ENCODE measurements around the gene PRDM4.
"Not testable (repeated sequence)": the region's sequence is repeated elsewhere in the genome, so short reads cannot be mapped to it uniquely, and the experiment has no call there.

PRDM4 gene

GRCh38 chr12:107765316-107765715 lies 4.4 kb upstream of the PRDM4 start:
- DNase-seq: no peak

- no peak for DNase-seq
These were observed 3.7 kb upstream of the PRDM4 start for GRCh38 chr12:107764626-107765025.

DNA sequence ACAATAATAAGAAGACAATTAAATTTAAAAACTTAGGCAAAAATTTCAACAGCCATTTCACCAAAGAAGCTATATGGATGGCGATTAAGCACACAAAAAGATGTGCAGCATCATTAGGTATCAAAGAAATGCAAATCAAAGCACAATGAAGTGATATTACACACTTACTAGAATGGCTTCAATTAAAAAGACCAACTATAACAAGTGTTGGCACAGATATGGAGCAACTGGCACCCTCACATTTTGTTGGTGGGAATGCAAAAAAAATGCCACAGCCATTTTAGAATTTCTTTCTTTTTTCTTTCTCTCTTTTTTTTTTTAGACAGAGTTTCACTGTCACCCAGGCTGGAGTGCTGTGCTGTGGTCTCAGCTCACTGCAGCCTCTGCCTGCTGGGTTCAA lies 1.9 kb upstream of the PRDM4 start:
- DNase-seq: no peak

GRCh38 chr12:107761502-107761904 lies 566 bp upstream of the PRDM4 start:
- DNase-seq: peak in 1 of 2 experiments; percentile 15

DNA sequence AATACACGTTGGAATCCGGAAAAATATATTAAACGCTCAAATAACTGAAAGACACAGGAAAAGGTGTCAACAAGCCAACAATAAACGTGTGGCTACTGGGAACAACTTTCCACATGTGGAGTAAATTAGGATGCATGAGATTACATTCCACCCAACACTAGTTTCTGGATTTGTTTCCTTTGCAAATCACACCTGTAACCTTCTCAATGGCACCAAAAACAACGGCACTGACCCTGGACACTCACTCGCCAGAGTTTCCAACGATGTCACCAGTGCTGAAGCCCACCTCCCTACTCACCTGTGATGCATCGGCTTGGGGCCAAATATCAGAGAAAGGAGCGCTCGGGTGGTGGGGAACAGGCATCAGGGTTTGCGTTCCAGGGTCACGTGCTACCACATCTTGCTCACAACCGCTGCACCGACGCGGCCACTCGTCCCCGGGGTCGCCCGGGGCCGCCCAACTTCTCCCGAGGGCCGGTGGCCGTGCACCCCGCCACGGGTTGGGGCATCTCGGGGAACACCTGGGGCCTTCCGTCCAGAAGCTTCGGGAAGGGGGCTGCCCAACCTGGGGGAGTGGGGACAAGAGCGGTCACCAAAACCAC lies 629 bp downstream of the PRDM4 start:
- peak in 1 of 2 experiments; percentile 9 for DNase-seq

DNA sequence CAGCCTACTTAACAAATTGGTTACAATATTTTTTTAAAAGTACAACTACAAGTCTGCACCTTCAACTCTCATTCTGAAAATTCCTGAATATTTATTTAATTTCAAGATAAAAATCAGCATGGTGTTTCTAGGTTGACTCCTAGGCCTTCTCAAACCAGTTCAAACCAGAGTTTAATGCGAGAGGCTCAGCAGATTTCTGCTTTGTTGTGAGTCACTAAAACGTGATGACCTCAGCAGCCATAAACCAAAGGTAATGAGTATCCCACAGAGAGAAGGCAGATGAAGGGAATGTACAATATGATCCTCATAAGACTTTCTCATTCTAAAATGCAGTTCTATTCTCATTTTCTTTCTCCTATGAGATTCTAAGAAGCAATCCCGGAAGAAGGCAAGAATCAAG lies 1.5 kb downstream of the PRDM4 start:
- peak in 1 of 2 experiments; percentile 12 for DNase-seq

GRCh38 chr12:107749083-107749482 lies 11.9 kb downstream of the PRDM4 start:
- DNase-seq: no peak

- DNase-seq: no peak
These were observed 12.5 kb downstream of the PRDM4 start for GRCh38 chr12:107748472-107748871.

DNA sequence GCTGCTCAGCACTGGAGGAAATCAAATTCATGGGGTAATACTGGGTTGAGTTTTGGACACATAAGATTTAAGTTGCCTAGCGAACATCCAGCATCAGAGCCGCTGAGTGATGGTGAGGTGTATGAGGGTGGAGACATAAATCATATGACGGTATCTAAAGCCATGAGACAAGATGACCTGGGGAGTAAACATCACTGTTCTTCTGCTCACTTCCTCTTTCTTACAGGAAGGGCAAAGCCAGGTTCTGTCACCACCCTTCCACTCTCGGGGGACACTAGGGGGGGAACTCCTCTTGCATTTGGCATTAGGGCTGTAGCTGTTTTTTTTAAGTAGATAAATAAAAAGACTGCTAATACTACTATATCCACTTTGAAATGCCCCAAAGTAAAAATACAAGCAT lies 24.0 kb downstream of the PRDM4 start:
- DNase-seq: no peak

- no peak for DNase-seq
These were observed 25.2 kb downstream of the PRDM4 start for GRCh38 chr12:107735763-107736162.

DNA sequence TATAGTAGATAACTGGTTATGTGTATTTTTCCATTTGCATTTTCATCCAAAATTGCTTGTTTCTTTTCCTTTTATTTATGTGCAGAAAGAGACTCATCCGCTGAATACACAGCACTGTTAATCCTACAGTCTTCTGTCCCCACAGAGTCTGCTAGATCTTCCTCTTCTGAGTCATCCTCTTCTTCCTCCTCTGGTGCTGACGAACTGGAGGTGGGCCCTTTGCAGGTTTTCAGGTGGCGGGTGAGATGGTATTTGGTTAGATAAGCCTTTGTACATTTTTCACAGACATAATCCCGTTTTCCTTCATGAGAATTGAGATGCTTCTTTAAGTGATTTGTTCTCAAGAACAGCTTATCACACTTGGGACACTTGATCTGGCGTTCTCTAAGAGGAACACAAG lies 26.8 kb downstream of the PRDM4 start:
- no peak for DNase-seq

GRCh38 chr12:107732365-107732764 lies 28.6 kb downstream of the PRDM4 start:
- no peak for DNase-seq

GRCh38 chr12:107731366-107731765 lies 29.6 kb downstream of the PRDM4 start:
- DNase-seq: no peak

DNA sequence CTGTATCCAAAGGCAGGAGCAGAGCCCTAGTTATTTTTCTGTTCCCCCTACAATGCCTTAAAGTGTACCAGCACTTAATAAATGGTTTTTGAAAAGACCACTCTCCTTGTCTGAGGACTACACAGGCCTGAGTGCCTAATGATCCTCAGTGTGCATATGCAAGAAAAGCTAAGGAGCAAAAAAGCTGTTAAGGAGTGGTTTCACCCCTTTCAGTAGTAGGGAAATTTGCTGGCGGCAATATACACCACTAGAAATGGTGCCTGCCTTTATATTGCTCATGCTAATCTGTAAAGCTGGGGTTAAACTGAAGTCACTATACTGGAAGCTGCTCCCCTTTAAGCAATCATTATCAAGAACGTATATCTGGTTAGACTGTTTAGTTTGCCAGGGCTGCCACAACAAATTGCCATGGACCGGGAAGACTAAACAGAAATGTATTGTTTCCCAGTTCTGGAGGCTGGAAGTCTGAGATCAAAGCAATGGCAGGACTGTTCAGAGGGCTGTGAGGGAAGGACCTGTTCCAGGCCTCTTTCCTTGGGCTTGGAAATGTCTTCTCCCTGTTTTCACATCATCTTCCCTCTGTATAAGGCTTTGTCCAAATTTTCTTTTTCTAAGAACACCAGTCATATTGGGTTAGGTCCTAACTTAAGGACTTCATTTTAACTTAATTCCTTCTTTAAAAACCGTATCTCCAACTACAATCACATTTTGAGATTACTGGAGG lies 30.2 kb downstream of the PRDM4 start:
- no peak for DNase-seq

DNA sequence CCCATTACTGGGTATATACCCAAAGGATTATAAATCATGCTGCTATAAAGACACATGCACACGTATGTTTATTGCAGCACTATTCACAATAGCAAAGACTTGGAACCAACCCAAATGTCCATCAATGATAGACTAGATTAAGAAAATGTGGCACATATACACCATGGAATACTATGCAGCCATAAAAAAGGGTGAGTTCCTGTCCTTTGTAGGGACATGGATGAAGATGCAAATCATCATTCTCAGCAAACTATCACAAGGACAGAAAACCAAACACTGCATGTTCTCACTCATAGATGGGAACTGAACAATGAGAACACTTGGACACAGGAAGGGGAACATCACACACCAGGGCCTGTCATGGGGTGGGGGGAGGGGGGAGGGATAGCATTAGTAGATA lies 33.2 kb downstream of the PRDM4 start:
- DNase-seq: not testable (repeated sequence)

DNA sequence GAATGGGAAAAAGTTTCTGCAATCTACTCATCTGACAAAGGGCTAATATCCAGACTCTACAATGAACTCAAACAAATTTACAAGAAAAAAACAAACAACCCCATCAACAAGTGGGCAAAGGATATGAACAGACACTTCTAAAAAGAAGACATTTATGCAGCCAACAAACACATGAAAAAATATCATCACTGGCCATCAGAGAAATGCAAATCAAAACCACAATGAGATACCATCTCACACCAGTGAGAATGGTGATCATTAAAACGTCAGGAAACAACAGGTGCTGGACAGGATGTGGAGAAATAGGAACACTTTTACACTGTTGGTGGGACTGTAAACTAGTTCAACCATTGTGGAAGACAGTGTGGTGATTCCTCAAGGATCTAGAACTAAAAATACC lies 33.6 kb downstream of the PRDM4 start:
- not testable (repeated sequence) for DNase-seq

DNA sequence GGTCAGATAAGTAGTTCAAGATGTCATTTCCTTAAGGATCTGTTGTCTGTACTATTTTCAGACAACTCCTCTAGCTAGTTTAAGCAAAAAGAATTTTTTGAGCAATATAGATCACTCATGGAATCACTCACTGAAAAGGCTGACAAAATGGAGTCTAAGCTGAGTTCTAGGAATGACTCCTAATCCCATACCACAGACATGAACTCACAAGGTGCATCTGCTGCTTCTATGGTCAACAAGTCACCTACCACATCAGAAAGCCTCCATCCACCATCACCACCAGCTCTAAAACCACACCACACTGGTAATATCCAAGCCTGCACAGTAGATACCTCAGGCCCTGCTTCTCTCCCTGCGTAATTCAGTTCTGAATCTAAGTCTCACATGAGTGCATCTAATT lies 42.3 kb downstream of the PRDM4 start:
- DNase-seq: no peak

GRCh38 chr12:107715780-107716179 lies 45.2 kb downstream of the PRDM4 start:
- no peak for DNase-seq

- DNase-seq: not testable (repeated sequence)
These were observed 55.4 kb downstream of the PRDM4 start for GRCh38 chr12:107705522-107705921.

- no peak for DNase-seq
These were observed 56.9 kb downstream of the PRDM4 start for GRCh38 chr12:107704041-107704440.

- DNase-seq: no peak
These were observed 58.8 kb downstream of the PRDM4 start for GRCh38 chr12:107702106-107702505.

DNA sequence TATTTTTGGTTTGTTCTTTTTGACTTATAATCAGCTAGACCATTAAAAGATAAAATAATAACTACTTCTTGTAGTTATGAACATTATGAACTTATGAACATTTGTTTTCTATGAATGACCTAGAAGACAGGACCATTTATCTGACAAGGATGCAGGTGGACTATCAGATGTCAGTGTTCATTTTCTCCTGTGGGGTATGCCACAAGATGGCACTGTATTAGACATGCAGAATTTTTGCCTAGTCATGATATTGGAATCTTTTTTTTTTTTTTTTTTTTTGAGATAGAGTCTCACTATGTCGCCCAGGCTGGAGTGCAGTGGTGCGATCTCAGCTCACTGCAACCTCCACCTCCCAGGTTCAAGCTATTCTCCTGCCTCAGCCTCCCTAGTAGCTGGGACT lies 65.2 kb downstream of the PRDM4 start:
- DNase-seq: not testable (repeated sequence)

DNA sequence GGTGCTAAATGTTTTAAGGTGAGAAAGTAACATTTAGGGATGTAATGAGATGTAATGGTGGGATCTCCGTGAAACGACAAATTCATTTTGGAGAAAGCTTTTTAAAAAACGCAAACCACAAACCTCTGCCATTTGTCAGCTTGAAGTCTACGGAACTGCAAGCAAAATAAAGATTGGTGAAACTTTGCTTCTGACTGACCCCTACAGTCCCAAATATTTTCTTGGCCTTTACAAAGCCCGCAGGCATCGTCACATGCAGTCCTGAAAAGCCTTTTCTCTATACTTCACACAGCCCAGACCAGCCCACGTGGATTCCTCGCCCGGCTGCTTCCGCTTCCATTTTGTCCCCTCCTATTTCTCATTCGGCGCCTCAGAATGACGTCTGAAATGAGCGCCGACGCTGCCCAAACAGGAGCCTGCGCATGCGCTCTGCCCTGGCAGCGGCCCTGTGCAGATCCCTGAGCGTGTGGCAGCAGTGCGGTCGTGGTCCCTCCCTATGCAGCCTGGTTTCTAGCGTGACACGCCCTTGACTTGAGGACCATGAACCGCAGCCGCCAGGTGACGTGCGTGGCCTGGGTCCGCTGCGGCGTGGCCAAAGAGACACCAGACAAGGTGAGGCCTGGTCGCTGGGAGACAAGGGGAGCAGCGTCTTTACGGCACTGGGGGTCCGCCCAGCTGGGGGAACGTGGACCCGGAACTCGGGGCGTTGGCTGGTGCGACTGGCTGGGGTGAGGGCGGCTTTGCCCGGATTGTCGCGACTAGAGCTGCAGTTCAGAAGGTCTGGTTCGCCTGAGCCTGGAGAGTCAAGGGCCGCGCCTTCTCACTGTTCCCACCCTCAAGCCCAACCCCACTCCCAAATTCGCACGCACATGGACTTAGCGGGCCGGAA lies 75.3 kb downstream of the PRDM4 start, which contains the start of gene PWP1:
Gene PWP1, plus strand, starts transcription at position 440 of the 889 bp plus-strand sequence. Its CDS starts 101 bp downstream, at position 541.
- DNase-seq: peak; percentile 90 to 94

DNA sequence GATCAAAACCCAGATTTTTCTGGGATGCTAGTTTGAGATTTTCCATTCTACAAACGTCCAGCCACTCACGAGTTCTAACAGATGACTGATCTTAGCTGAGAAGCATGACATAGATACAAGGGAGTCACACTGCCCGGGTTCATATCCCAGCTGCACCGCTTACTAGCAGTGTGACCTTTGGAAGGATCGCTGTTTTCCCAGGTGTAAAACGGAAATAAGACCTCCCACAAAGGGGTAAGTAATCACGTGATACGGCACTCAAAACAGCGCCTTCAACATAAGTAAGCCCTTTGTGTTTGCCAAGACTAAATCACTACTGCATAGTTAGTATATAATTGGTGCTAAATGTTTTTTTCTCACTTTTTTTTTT lies 76.0 kb downstream of the PRDM4 start:
- DNase-seq: peak in 1 of 2 experiments; percentile 13

All from NCI-H1930 (cell line).